A673 (cell line): ENCODE data around the gene MR1. TPM values are rescaled to one million over a fixed set of nuclear protein-coding genes. Genes with fewer than 3 reads are reported as not detected.

ENCODE experiments used
- BruUV-seq: library from RNA; stranded (reverse); fragments of 400-500 nt; replicated peaks from 2 replicates; lab custom pipeline; 2021; lab: Mats Ljungman, UMichigan
- CTCF ChIA-PET: fragments of 300-600 bp; sonication (Branson Sonifier 250); formaldehyde crosslinking; loops from one replicate; lab custom pipeline; 2022; ENCODE audit warnings: antibody characterized with exemption; lab: Charles Lee
- POLR2A ChIA-PET: fragments of 300-600 bp; sonication (Branson Sonifier 250); formaldehyde crosslinking; loops from one replicate; lab custom pipeline; 2022; ENCODE audit warnings: antibody characterized with exemption; ENCODE audit not compliant: low non-redundant PET; lab: Charles Lee
- DNase-seq: peaks from one replicate; pipeline ENCODE4 v3.0.0-alpha.2; 2015; ENCODE audit warnings: low spot score
- H3K27ac ChIP-seq: fragments of 200-600 bp; sonication (generic); 2 replicates; pipeline ENCODE4 v1.5.1; 2016; ENCODE audit warnings: mixed run types, low read depth, mild to moderate bottlenecking, mixed read lengths, antibody characterized with exemption, low read length; ENCODE audit not compliant: poor library complexity, severe bottlenecking
- H3K27me3 ChIP-seq: fragments of 200-600 bp; sonication (generic); replicated peaks from 2 replicates; pipeline ENCODE4 v1.6.1; 2017; ENCODE audit warnings: mixed run types, low read depth, mild to moderate bottlenecking, mixed read lengths, antibody characterized with exemption, low read length; ENCODE audit not compliant: insufficient read depth, poor library complexity
- H3K36me3 ChIP-seq: fragments of 200-600 bp; sonication (generic); 2 replicates; pipeline ENCODE4 v1.6.1; 2016; ENCODE audit warnings: mixed run types, mild to moderate bottlenecking, mixed read lengths, antibody characterized with exemption, low read length; ENCODE audit not compliant: insufficient read depth, poor library complexity, severe bottlenecking
- H3K4me1 ChIP-seq: fragments of 200-600 bp; sonication (generic); 2 replicates; pipeline ENCODE4 v1.6.1; 2017; ENCODE audit warnings: mixed run types, mild to moderate bottlenecking, mixed read lengths, antibody characterized with exemption, low read length; ENCODE audit not compliant: insufficient read depth, poor library complexity, severe bottlenecking
- H3K4me3 ChIP-seq: fragments of 200-600 bp; sonication (generic); 2 replicates; pipeline ENCODE4 v1.5.1; 2016; ENCODE audit warnings: low read depth, mixed run types, mild to moderate bottlenecking, mixed read lengths, low read length; ENCODE audit not compliant: poor library complexity, severe bottlenecking
- H3K9me3 ChIP-seq: fragments of 200-600 bp; sonication (generic); 2 replicates; pipeline ENCODE4 v1.6.1; 2016; ENCODE audit warnings: mixed run types, low read depth, mild to moderate bottlenecking, mixed read lengths, antibody characterized with exemption, low read length; ENCODE audit not compliant: poor library complexity, severe bottlenecking
- EZH2 ChIP-seq: fragments of 200-600 bp; sonication (generic); IDR thresholded peaks from 2 replicates; pipeline ENCODE4 v1.6.1; 2017; ENCODE audit warnings: borderline replicate concordance, low read depth, mild to moderate bottlenecking, mixed read lengths, antibody characterized with exemption, low read length; ENCODE audit not compliant: poor library complexity, severe bottlenecking
- intact Hi-C: fragments of 100-400 bp; cut with micrococcal nuclease; formaldehyde crosslinking; loops from one replicate; pipeline ENCODE4 v1.10.0; 2022; ENCODE audit not compliant: unreplicated experiment
- total RNA-seq: library from RNA; stranded (reverse); gene quantifications from 2 replicates; pipeline ENCODE4 v1.2.3, GENCODE V29; 2021
- TF ChIP-seq, protein P1 (sequence below): fragments of 300-800, 200-600 bp; sonication (generic); conservative IDR thresholded peaks from 2 replicates; pipeline ENCODE4 v1.5.1; 2017; ENCODE audit warnings: low read depth, mild to moderate bottlenecking, antibody characterized with exemption, low read length, moderate library complexity, mixed read lengths

Gene MR1
- total RNA-seq, 1 experiment from 2014 or later: 2.6 TPM

DNA sequence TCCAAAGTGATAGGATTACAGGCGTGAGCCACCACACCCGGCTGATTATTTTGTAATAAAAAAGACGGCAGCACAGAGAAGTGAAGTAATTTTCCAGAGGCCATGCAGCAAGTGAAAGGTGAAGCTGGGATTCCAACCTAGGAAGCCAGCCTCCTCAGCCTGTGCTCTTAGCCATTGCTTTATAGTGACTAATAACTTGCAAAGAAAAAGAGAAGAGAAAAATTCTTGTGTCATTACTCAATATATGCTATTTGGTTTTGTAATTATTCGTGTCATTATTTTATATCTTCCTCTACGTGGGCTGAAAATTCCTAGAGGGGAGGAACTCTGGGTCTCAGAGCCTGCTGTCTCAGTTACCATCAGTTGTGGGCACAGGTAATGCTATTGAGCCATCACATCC lies 53.1 kb downstream of the MR1 start:
- intact Hi-C loops: no loop called here
- Histone ChIP-seq H3K27me3 (no peaks in the 10 kb centered on the region), H3K4me1 (peaks cover 18% of the 10 kb centered on the region), H3K9me3 (no peaks in the 10 kb centered on the region), H3K4me3 (no peak overlapping the region), H3K36me3 (no peaks in the 10 kb centered on the region), H3K27ac (no peak overlapping the region)
- BruUV-seq: no TSS peak
- ChIA-PET POLR2A (interaction anchor here (0.8 kb wide), 1 partner anchor 37 kb away, joined by 5 read pairs; no protein-coding TSS in a partner anchor), CTCF (interaction anchor here (0.6 kb wide), 1 partner anchor 18 kb away, joined by 7 read pairs; no protein-coding TSS in a partner anchor)
- no peak for DNase-seq
- no peak for TF ChIP-seq EZH2
- TF ChIP-seq, protein P1, sequence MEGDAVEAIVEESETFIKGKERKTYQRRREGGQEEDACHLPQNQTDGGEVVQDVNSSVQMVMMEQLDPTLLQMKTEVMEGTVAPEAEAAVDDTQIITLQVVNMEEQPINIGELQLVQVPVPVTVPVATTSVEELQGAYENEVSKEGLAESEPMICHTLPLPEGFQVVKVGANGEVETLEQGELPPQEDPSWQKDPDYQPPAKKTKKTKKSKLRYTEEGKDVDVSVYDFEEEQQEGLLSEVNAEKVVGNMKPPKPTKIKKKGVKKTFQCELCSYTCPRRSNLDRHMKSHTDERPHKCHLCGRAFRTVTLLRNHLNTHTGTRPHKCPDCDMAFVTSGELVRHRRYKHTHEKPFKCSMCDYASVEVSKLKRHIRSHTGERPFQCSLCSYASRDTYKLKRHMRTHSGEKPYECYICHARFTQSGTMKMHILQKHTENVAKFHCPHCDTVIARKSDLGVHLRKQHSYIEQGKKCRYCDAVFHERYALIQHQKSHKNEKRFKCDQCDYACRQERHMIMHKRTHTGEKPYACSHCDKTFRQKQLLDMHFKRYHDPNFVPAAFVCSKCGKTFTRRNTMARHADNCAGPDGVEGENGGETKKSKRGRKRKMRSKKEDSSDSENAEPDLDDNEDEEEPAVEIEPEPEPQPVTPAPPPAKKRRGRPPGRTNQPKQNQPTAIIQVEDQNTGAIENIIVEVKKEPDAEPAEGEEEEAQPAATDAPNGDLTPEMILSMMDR: no peak

DNA sequence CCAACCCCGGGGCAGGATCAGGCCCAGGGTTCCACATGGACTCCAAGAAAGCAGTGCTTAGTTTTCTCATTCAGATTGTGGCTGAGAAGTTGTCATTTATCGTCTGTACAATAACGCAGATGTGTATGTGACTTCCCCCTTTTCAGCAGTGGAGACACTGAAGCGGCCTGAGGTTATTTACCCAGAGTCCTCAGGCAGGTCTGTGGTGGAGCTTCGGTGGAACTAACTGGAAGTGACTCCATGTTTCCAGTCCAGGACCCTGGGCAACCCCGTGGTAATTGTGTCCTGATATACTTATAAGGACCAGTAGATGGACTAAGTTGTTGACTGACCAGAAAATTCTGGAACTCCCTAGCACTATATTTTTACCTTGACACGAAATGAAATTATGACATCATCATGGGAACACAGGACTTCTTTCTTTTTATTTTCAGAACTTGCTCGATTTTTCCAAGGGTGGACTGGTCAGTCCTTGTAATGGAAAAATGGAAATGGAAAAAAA lies 53.7 kb downstream of the MR1 start:
- Histone ChIP-seq H3K27me3 (no peaks in the 10 kb centered on the region), H3K9me3 (no peaks in the 10 kb centered on the region), H3K36me3 (peaks cover under 1% of the 10 kb centered on the region), H3K4me3 (peak overlapping the region; percentile 90), H3K4me1 (peaks cover 23% of the 10 kb centered on the region), H3K27ac (no peak overlapping the region)
- no peak for TF ChIP-seq EZH2
- TF ChIP-seq, protein P1: no peak
- no TSS peak for BruUV-seq
- intact Hi-C loops: no loop called here
- DNase-seq: no peak
- CTCF ChIA-PET: interaction anchor here (0.6 kb wide), 1 partner anchor 18 kb away, joined by 7 read pairs; no protein-coding TSS in a partner anchor
- POLR2A ChIA-PET: interaction anchor here (0.8 kb wide), 1 partner anchor 36 kb away, joined by 5 read pairs; no protein-coding TSS in a partner anchor

DNA sequence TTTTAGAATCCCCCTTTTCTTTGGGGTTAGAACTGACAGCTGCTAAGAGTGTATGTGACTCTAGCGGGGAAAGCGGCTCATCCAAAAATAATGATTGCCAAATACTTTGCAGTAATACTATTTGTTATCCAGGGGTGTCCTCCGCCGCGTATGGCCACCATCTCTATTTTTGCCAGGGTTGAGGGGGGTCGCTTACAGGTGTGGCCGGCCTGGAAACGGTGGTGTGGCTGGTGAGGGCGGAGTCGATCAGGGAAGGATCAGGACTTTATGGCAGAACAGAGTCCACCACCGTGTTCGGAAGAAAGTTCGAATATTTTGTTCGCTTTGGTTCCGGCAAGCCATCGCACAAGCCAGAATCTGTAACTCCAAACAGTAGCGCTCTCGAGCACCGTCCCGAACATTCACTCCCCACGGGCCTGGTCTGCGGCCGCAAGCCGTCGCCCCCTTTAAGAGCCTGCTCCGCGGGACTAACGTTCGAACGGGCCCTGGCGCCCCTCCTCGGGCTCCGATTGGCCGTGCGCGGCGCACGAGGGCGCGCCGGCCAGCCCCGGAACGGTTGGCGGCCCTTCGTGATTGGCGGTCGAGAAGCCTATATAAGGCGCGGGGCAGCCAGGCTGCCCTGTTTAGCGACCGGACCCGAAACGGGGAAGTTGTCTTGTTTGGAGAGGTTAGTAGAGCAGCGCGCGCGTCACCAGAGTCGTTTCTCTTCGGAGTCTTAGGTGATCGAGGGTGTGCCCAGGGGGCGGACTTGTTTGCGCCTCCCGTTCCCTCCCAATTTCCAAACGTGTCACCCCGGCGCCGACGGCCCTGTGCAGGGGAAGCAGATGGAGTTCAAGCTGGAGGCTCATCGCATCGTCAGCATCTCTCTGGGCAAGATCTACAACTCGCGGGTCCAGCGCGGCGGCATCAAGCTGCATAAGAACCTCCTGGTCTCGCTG lies 54.6 kb downstream of the MR1 start, which contains the start of gene IER5:
TSS of gene IER5 (plus strand) at position 622 of the 938 bp plus-strand sequence. CDS start at position 825, 203 bp downstream.
- CTCF ChIA-PET: interaction anchor here (0.7 to 1.1 kb wide), 2 partner anchors 54 to 66 kb away, joined by 3 to 6 read pairs; no protein-coding TSS in a partner anchor
- H3K27ac ChIP-seq: peak within 1 kb of the TSS; percentile 76
- BruUV-seq: TSS peak; percentile 82

More for the DNA sequence above, 54.6 kb downstream of the MR1 start, which contains the start of gene IER5:
- intact Hi-C loops: no loop called here
- Histone ChIP-seq H3K36me3 (peaks cover 8% of the 10 kb centered on the region), H3K4me3 (peak within 1 kb of the TSS; percentile 90), H3K9me3 (no peaks in the 10 kb centered on the region), H3K27me3 (no peaks in the 10 kb centered on the region), H3K4me1 (peaks cover 32% of the 10 kb centered on the region)
- TF ChIP-seq, protein P1: no peak
- no peak for TF ChIP-seq EZH2
- DNase-seq: peak; percentile 98
- POLR2A ChIA-PET: interaction anchor here (0.6 to 1.0 kb wide), 4 partner anchors 17 to 46 kb away, joined by 3 to 14 read pairs (median 6); no protein-coding TSS in a partner anchor
